ENCODE data around the gene KRTDAP.
"Not testable (repeated sequence)": the region's sequence is repeated elsewhere in the genome, so short reads cannot be mapped to it uniquely, and the experiment has no call there.

KRTDAP gene

DNA sequence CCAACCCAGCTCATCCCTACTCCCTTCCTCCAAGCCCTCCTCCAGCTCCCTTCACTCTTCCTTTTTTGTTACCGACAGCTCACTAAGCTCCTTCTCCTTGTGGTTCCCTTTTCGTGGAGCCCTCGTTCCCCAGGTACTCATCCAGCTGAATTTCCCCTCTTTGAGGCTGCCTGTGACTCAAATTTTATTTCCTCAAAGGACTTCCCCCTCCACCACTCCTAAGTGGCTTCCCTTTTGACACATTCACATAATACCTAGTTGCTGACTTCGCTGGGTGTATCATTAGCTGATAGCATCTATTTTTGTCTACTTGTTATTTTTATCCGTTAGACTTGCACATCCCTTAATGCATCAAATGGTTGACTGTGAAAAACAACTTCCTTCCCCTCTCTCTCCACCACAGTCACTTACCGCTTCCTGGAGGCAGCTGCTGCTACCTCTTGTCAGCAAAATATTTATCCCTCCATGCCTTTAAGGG lies 27.7 kb downstream of the KRTDAP start:
- no peak for DNase-seq (ENCODE audit: low read depth)
- TF ChIP-seq, protein P1, sequence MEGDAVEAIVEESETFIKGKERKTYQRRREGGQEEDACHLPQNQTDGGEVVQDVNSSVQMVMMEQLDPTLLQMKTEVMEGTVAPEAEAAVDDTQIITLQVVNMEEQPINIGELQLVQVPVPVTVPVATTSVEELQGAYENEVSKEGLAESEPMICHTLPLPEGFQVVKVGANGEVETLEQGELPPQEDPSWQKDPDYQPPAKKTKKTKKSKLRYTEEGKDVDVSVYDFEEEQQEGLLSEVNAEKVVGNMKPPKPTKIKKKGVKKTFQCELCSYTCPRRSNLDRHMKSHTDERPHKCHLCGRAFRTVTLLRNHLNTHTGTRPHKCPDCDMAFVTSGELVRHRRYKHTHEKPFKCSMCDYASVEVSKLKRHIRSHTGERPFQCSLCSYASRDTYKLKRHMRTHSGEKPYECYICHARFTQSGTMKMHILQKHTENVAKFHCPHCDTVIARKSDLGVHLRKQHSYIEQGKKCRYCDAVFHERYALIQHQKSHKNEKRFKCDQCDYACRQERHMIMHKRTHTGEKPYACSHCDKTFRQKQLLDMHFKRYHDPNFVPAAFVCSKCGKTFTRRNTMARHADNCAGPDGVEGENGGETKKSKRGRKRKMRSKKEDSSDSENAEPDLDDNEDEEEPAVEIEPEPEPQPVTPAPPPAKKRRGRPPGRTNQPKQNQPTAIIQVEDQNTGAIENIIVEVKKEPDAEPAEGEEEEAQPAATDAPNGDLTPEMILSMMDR (conservative IDR thresholded peaks at IDR 0.05; ENCODE audit: low read depth, low read length) = no peak
- H3K4me3 ChIP-seq (ENCODE audit: low read depth, low read length) = no peak overlapping the region

DNA sequence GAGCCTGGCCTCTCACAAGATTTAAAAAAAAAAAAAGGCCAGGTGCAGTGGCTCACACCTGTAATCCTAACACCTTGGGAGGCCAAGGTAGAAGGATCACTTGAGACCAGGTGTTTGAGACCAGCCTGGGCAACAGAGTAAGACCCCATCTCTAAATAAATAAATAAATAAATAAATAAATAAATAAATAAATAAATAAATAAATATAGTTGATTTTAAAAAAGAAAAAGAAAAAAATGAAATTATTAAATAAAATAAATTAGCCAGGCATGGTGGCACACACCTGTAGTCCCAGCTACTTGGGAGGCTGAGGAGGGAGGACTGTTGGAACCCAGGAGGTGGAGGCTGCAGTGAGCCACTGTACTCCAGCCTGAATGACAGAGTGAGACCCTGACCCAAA lies 28.5 kb downstream of the KRTDAP start:
- H3K4me3 ChIP-seq (ENCODE audit: low read depth, low read length); DNase-seq (ENCODE audit: low read depth): not testable (repeated sequence)

DNA sequence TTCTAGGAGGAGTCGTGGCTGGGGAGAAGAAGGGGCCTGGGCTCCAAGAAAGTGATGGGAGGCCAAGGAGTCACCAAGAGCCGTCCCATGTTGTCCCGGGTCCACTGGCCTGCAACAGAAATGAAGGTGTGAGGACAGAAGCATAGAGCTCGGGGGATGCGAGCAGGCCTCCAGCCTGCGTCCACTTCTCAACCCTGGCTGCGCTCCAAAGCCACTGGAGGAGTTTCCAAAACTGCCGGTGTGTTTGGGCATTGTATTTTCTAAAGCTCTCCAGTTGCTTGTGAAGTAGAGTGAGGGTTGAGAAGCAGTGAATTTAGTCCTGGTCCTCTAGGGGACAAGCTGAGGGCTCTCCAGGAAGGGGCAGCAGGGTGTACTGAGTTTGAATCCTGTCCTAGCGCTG lies 29.2 kb downstream of the KRTDAP start:
- TF ChIP-seq, protein P1 (conservative IDR thresholded peaks at IDR 0.05; ENCODE audit: low read depth, low read length) = no peak
- no peak overlapping the region for H3K4me3 ChIP-seq (ENCODE audit: low read depth, low read length)
- DNase-seq (ENCODE audit: low read depth) = no peak

DNA sequence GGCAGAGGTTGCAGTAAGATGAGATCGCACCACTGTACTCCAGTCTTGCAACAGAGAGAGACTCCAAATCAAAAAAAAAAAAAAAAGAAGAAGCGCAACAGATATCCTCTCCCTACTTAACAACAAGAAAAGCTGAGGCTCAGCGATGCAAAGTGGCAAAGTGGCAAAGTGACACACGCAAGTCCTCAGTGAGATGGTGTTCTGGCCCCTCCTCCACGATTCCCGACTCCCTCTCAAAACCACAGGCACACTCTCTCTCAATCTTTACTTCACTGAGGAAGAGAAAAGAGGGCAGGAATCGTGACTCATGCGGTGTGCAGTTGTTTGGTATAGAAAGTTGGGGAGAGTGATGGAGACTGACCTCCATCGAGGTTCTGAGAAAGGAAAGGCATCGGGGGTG lies 29.7 kb downstream of the KRTDAP start:
- DNase-seq (ENCODE audit: low read depth) = no peak

DNA sequence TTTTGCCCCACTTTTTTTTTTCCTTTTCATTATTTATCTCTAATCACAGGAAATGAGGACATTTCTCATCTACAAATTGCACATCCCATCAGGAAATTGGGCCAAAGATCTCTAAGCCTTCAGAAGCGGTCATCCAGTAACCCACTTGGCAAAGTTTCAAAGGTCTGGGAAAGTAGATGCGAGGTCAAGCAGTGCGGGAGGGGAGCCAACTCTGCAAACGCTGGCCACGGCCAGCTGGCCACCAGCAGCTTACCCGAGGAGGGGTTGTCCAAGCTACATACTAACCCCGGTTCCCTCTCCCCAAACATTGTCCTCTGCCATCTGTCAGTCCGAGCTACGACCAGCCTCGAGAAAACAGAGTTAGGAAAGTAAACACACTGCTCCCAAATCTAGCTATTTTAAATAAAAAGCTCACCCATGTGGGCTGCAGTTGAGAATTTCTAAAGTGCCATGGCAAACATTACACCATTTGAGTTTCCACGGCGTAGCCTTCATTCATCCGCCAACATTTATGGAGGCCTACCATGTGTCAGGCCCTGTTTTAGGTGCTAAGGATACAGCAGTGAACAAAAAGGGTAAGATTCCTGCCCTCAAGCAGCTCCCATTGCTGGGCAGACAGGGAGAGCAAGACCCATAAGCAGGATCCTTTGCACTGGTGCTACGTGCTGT lies 30.7 kb downstream of the KRTDAP start:
- DNase-seq (ENCODE audit: low read depth) = peak; percentile 74
- no peak overlapping the region for H3K4me3 ChIP-seq (ENCODE audit: low read depth, low read length)
- TF ChIP-seq, protein P1 (conservative IDR thresholded peaks at IDR 0.05; ENCODE audit: low read depth, low read length) = no peak

More for the DNA sequence above, 29.7 kb downstream of the KRTDAP start:
- TF ChIP-seq, protein P1 (conservative IDR thresholded peaks at IDR 0.05; ENCODE audit: low read depth, low read length) = no peak
- no peak overlapping the region for H3K4me3 ChIP-seq (ENCODE audit: low read depth, low read length)

DNA sequence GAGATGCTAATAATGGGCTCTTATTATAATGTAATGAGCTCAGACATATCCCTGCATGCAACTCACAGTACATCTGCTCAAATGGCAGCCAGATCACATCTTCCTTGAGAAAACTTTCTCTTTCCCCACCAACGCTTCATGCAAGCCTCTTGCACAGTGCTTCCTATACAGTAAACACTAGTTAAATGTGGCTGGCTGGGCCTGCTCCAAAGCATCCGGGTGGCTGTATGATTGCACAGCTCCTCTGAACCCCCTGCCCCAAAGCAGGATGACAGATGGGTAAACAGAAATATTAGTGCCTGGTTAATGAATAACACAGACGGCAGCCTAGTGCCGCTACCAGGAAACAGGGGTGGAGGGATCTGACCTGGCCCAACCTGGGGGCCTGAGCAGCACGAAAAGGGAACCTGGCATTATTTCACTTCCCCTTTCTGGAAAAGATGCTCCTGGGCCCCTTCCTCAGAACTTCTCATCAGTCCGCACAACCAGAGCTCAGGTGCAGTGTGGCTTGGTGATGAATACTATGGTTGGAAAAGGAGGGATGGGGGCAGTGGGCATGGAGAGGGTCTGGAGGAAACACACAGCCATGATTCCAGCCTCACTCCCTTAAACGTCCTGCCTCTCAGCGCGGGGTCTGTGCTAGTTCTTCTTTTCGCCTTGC lies 31.4 kb downstream of the KRTDAP start:
- TF ChIP-seq, protein P1 (conservative IDR thresholded peaks at IDR 0.05; ENCODE audit: low read depth, low read length) = no peak
- no peak for DNase-seq (ENCODE audit: low read depth)
- H3K4me3 ChIP-seq (ENCODE audit: low read depth, low read length) = no peak overlapping the region

DNA sequence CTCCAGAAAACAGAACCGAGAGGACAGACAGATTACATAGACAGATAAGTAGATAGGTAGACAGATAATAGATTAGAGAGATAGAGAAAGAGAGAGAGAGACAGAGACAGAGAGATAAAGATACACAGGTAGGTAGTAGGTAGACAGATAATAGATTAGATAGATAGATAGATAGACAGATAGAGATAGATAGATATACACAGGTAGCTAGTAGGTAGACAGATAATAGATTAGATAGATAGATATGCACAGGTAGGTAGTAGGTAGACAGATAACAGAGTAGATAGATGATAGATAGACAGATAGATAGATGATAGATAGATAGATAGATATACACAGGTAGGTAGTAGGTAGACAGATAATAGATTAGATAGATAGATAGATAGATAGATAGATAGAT lies 32.1 kb downstream of the KRTDAP start:
- DNase-seq (ENCODE audit: low read depth) = no peak
- H3K4me3 ChIP-seq (ENCODE audit: low read depth, low read length) = no peak overlapping the region
- TF ChIP-seq, protein P1 (conservative IDR thresholded peaks at IDR 0.05; ENCODE audit: low read depth, low read length) = no peak
